Rectal smooth muscle tissue (tissue), 1 donor: ENCODE measurements around the gene JAG2.

Source experiments
- H3K27ac ChIP-seq: one replicate; pipeline ENCODE4 v1.7.0; 2013; ENCODE audit warnings: low read depth, low read length, inconsistent platforms
- H3K27me3 ChIP-seq: one replicate; pipeline ENCODE4 v1.7.0; 2013; ENCODE audit warnings: low read length; ENCODE audit not compliant: control insufficient read depth, insufficient read depth
- H3K36me3 ChIP-seq: one replicate; pipeline ENCODE4 v1.7.0; 2013; ENCODE audit warnings: low read length; ENCODE audit not compliant: control insufficient read depth, insufficient read depth
- H3K4me1 ChIP-seq: one replicate; pipeline ENCODE4 v1.7.0; 2013; ENCODE audit warnings: low read length; ENCODE audit not compliant: control insufficient read depth, insufficient read depth
- H3K4me3 ChIP-seq: one replicate; pipeline ENCODE4 v1.7.0; 2013; ENCODE audit warnings: low read length
- H3K9ac ChIP-seq: one replicate; pipeline ENCODE4 v1.7.0; 2013; ENCODE audit warnings: low read length

Gene JAG2

DNA sequence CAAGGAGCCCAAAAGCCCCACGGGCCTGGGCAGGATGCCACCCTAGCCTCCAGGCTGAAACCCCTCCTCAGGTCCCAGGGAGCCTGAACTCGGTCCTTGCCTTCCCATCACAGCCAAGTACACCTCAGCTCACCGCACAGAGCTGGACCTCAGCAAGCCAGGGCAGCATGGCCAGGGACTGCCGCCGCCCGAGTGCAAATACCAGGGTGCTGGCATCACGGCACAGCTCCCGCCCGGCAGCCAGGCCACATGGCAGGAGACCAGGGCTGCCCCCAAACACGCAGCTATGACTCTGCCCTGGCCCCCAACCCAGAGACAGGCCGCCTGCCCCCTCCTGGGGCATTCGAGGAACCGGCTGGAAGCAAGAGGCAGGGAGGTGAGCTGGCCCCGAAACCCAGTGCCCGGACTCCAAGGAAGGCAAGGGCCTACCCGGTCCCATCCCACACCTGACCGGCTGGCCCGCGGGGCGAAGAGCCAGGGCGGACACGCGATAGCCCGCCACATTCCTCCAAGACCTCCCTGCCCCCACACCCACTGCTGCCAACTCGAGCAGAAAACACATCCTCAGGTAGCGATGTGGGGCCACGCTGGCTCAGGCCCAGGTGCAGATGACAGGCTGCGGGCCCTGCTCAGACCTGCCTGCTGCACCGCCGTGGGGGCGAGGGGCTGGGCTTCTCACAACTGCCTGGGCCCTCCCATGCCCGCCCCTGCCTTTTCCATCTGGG is 2.7 kb downstream of the JAG2 start:
- no peaks in the 10 kb centered on the region for H3K36me3 ChIP-seq
- no peak overlapping the region for H3K9ac ChIP-seq
- no peak overlapping the region for H3K4me3 ChIP-seq
- H3K4me1 ChIP-seq, result no peaks in the 10 kb centered on the region
- no peak overlapping the region for H3K27ac ChIP-seq
- peaks cover 11% of the 10 kb centered on the region for H3K27me3 ChIP-seq

DNA sequence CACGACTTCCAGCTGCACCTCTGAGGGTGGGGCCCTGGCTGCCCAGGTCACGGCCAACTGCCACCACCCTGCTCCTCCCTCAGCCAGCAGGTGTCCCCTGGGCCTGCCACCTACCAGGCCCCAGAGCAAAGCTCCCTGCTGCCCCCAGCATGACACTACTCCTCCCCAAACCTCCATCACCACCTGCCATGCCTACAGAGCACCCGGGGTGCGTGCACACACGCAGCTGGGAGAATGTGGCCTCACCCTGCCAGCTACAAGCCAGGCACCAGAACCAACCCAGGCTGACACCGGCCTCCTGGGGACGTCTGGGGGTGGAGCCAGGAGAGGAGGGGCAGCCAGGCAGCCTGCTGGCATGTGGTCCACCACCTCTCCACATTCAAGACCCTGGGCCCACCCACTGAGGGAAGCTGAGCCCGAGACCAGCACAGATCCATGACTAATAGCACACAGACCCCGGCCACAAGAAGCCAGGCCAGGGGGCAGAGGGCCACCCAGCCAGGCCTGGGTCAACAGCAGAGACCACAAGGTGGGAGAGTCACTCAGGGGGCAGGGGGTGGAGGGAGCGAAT is 3.4 kb downstream of the JAG2 start:
- H3K36me3 ChIP-seq, result no peaks in the 10 kb centered on the region
- no peaks in the 10 kb centered on the region for H3K4me1 ChIP-seq
- H3K27ac ChIP-seq, result no peak overlapping the region
- H3K9ac ChIP-seq, result no peak overlapping the region
- H3K27me3 ChIP-seq, result peaks cover 8% of the 10 kb centered on the region
- no peak overlapping the region for H3K4me3 ChIP-seq

DNA sequence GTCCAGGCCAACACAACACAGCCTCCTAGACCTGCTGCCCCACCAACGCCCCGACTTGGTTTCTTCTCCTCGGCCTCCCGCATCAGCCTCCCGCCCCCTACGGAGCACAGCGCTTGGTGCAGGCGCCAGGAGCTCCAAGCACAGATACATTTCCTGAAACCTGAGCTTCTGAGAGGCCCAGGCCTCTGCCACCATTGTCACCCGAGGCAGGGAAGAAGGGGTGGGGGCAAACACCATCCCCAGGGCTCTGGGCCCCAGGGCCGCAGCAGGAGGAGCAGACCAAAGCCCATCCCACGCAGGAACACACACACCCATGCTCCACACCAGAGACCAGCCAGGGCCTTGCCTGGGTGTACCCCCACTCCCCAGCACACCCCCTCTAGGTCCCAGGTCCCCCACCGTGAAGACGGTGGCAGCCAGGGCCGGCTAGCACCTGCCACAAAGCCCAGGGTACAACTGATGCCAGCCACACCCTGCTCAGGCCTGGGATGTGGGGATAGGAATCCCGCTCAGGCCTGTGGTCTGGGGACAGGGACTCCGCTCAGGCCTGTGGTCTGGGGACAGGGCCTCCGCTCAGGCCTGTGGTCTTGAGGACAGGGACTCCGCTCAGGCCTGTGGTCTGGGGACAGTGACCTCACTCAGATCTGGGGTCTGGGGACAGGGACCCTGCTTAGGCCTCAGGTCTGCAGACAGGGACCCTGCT is 5.4 kb downstream of the JAG2 start:
- Histone ChIP-seq H3K36me3 (no peaks in the 10 kb centered on the region), H3K4me1 (no peaks in the 10 kb centered on the region), H3K27ac (no peak overlapping the region), H3K27me3 (no peaks in the 10 kb centered on the region), H3K9ac (no peak overlapping the region), H3K4me3 (no peak overlapping the region)

DNA sequence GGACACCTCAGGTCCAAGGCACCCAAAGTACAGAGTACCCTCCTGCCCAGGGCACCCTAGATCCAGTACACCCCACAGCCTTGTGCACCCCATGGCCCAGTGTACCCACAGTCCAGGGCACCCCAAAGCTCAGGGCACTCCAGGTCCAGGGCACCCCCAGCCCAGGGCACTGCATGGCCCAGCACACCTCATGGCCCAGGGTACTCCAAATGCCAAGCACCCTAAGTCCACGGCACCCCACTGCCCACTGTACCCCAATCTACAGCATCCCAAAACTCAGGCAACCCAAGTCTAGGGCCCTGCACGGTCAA is 6.0 kb downstream of the JAG2 start:
- Histone ChIP-seq H3K4me1 (no peaks in the 10 kb centered on the region), H3K27me3 (no peaks in the 10 kb centered on the region), H3K36me3 (no peaks in the 10 kb centered on the region), H3K27ac (no peak overlapping the region), H3K9ac (no peak overlapping the region), H3K4me3 (no peak overlapping the region)

DNA sequence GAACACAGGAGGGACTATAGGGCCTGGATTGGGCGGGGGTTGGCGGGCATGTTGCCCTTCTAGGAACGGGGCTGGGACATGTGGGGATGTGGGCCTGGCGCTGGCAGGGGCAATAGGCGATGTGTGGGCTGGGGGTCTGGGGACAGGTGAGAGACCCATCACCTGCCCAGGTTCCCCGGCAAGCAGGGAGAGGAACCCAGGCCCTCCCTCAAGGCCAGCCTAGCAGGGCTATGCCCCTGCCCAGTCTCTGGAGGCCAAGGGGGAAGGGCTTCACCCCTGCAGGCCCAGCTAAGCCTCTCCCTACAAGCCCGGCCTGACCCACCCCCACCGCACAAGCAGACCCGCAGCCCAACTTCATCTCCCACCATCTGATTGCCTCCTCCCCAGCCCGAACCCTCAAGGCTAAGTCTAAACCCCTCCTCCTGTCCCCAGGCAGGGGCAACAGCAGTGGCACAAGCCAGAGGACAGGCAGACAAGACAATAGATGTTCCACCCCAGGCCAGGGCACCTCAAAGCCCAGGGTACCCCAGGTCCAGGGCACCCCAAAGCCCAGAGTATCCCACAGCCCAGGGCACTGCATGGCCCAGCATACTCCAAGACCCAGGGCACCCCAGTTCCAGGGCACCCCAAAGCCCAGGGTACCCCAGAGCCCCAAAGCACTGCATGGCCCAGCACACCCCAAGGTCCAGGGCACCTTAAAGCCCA is 6.5 kb downstream of the JAG2 start:
- H3K4me1 ChIP-seq, result no peaks in the 10 kb centered on the region
- H3K4me3 ChIP-seq, result no peak overlapping the region
- H3K9ac ChIP-seq, result no peak overlapping the region
- no peaks in the 10 kb centered on the region for H3K36me3 ChIP-seq
- no peak overlapping the region for H3K27ac ChIP-seq
- H3K27me3 ChIP-seq, result no peaks in the 10 kb centered on the region

DNA sequence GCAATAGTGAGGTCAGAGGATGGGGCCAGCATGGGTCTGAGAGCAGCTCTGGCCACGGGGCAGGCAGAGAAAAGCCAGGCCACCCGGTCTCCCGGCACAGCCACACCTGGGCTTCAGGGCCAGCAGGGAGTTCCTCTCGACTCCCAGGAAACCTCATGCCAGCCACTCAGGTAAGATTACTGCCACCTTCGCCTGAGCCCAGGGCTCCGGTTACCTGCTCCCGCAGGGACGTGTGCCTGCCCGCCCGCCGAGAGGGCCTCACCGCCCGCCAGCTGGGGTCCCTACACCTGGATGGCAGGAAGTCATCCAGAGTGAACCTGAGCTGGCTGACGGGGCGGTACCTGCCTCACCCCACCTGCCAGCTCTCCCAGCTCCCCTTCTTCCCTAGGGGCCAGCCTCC is 7.3 kb downstream of the JAG2 start:
- Histone ChIP-seq H3K9ac (no peak overlapping the region), H3K4me3 (no peak overlapping the region), H3K27ac (no peak overlapping the region), H3K4me1 (no peaks in the 10 kb centered on the region), H3K27me3 (no peaks in the 10 kb centered on the region), H3K36me3 (no peaks in the 10 kb centered on the region)

DNA sequence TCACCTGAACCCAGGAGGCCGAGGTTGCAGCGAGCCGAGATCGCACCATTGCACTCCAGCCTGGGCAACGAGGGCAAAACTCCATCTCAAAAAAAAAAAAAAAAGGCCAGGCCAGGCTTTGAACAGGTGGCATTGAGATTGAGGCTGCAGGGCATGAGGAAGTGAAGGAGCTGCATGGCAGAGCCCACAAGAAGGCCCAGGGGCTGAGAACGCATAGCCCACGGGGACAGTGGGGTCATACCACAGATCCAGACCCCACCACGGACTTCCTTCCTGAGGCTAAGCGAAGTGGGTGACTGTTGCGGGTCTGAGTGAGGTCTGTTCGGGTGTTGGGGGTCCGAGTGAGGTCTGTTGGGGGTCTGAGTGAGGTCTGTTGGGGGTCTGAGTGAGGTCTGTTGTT is 7.8 kb downstream of the JAG2 start:
- Histone ChIP-seq H3K27ac (no peak overlapping the region), H3K4me1 (no peaks in the 10 kb centered on the region), H3K4me3 (no peak overlapping the region), H3K27me3 (no peaks in the 10 kb centered on the region), H3K9ac (no peak overlapping the region), H3K36me3 (no peaks in the 10 kb centered on the region)

DNA sequence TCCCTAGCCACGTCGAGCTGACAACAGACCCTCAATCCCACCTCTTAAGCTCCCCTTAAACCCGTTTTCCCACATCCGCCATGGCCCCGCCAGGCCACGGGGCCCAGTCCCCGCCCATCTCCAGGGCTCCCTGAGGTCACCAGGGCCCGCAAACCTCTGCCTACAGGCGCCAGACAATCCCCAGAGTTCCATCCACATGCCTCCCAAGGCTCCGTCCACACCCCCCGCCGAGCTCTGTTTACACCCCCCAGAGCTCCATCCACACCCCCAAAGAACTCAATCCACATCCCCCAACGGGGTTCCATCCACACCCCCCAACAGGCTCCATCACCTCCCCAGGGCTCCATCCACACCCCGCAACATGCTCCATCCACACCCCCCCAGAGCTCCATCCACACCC is 9.2 kb downstream of the JAG2 start:
- H3K9ac ChIP-seq, result no peak overlapping the region
- H3K27me3 ChIP-seq, result no peaks in the 10 kb centered on the region
- no peak overlapping the region for H3K4me3 ChIP-seq
- no peaks in the 10 kb centered on the region for H3K4me1 ChIP-seq
- H3K27ac ChIP-seq, result no peak overlapping the region
- no peaks in the 10 kb centered on the region for H3K36me3 ChIP-seq

DNA sequence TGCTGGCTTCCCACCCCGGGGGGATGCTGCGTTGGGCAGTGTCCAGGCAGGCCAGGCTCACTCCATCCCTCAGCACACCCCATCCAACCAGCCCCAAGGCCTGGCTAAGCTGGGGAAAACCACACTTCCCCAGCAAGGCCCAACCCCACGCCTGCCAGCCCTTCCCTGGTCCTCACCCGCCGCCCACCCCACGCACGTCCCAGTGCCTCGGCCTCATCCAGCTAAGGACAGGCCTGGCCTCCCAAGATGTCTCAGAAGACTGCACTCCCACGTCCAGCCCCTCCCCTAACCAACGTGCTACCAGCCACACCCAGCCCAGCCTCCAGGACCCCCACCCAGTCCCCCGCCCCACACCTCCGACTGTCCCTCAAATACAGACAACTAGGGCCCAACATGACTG is 9.8 kb downstream of the JAG2 start:
- Histone ChIP-seq H3K9ac (no peak overlapping the region), H3K27me3 (no peaks in the 10 kb centered on the region), H3K4me3 (no peak overlapping the region), H3K27ac (no peak overlapping the region), H3K4me1 (no peaks in the 10 kb centered on the region), H3K36me3 (no peaks in the 10 kb centered on the region)

DNA sequence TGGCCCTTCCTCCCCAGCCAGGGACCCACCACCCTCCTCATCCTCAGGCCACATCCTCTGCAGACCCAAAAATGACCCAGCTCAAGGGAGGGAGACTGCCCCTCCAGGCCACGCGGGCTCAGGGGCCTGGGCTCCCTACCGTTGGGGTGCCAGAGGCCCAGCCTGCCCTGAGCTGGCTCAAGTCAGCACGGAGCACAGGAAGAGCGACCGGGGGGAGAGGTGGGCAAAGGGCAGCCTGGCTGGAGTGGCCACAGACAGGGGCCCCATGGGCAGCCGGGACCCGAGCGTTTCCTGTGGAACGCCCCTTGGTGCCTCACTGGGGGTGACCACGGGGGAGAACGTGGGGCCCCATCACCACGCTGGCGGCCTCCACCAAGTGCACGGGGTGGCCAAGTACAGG is 10.7 kb downstream of the JAG2 start:
- no peaks in the 10 kb centered on the region for H3K27me3 ChIP-seq
- H3K4me1 ChIP-seq, result no peaks in the 10 kb centered on the region
- no peak overlapping the region for H3K4me3 ChIP-seq
- no peaks in the 10 kb centered on the region for H3K36me3 ChIP-seq
- H3K9ac ChIP-seq, result no peak overlapping the region
- no peak overlapping the region for H3K27ac ChIP-seq

DNA sequence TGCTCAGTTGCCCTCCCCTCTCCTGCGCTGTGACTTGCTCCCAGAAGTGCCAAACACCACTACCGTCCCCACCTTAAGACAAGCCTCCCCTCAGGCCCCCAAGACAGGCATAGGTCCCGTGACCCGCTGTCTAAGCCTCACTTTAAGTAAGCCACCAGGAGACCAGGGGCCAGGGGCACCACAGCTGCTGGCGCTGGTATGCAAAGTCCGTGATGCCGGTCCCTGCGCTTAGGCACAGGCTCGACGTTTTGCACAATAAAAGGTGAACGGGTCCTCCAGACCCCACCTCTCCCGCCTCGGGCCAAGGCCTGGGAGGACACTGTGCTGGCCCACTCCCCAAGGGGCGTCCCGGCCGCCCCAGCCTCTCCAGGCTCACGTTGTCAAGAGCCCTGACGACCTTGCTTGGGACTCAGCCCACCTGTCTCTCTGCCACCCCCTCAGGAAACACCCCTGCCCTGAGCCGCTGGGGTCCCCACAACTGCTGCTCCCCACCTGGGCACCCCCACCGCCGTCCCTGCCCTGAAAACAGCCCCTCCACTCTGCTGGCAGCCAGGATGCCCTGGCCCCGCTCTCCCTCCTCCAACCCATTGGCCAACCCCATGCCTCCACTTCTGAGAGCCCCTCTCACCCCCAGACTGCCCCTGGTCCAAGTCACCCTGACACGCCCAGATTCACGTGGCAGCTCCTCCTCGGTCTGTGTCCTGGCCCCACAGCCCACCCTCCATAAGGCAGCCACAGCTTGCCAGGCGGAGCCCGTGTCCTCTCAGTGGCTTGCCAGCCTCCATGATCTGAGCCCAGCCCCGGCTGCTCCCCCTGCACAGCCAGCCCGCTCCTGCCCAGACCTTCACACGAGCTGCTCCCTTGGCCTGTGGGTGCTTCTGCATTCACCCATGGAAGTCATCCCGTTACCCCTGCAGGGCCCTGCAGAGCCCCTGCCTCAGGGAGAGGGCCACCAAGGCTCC is 11.9 kb downstream of the JAG2 start:
- Histone ChIP-seq H3K27ac (no peak overlapping the region), H3K27me3 (no peaks in the 10 kb centered on the region), H3K4me1 (no peaks in the 10 kb centered on the region), H3K4me3 (no peak overlapping the region), H3K9ac (no peak overlapping the region), H3K36me3 (no peaks in the 10 kb centered on the region)
